Left renal cortex interstitium (tissue), 4 donors: ENCODE results near the gene NAT16. TPM values are rescaled to one million over a fixed set of nuclear protein-coding genes. Genes with fewer than 3 reads are reported as not detected.
"Not testable (repeated sequence)": the region's sequence is repeated elsewhere in the genome, so short reads cannot be mapped to it uniquely, and the experiment has no call there.

Experiments
- DNase-seq, 4 donors: peaks; one replicate each; pipeline ENCODE4 v3.0.0-alpha.2; 2013; ENCODE audit warnings: low read depth in 4 of 4, low spot score in 2 of 4, missing footprints in 1 of 4
- polyA plus RNA-seq, 4 donors: library from polyadenylated mRNA; unstranded; fragments of 120-200 nt; gene quantifications; one replicate each; pipeline ENCODE4 v1.2.1, GENCODE V29; 2013; ENCODE audit not compliant: insufficient read length in 4 of 4

The NAT16 gene
- polyA plus RNA-seq, 4 donors, result 0.09 to 0.10 TPM; not detected in 2

- DNase-seq, result not testable (repeated sequence)
Observed at GRCh38 chr7:101132626-101133600, 47.2 kb downstream of the NAT16 start.

GRCh38 chr7:101129603-101130117 is 50.4 kb downstream of the NAT16 start:
- DNase-seq, result no peak

- DNase-seq, result no peak
Observed at GRCh38 chr7:101128040-101128834, 51.9 kb downstream of the NAT16 start.

- no peak for DNase-seq
Observed at GRCh38 chr7:101127460-101128039, 52.5 kb downstream of the NAT16 start.

- peak in 3 of 4 donors; percentile 70 to 87 (median 78) for DNase-seq
Observed at GRCh38 chr7:101126651-101127459, 53.2 kb downstream of the NAT16 start, which contains the start of gene SERPINE1. Gene SERPINE1 (plus strand): TSS chr7:101127104. CDS start chr7:101128394, 1,290 bp downstream.

GRCh38 chr7:101125989-101126650 is 54.0 kb downstream of the NAT16 start:
- DNase-seq, result no peak

- no peak for DNase-seq
Observed at GRCh38 chr7:101124376-101125056, 55.6 kb downstream of the NAT16 start.

- no peak for DNase-seq
Observed at GRCh38 chr7:101123703-101124068, 56.4 kb downstream of the NAT16 start.

GRCh38 chr7:101122933-101123702 is 57.0 kb downstream of the NAT16 start:
- DNase-seq, result no peak

GRCh38 chr7:101121991-101122932 is 57.8 kb downstream of the NAT16 start:
- peak in 3 of 4 donors; percentile 65 to 81 (median 79) for DNase-seq

- not testable (repeated sequence) for DNase-seq
Observed at GRCh38 chr7:101121631-101121990, 58.5 kb downstream of the NAT16 start.

Other genes with a start within 250 kb of the NAT16 start
- under 1 TPM; 0.19 to 0.60 (median 0.50) TPM for gene MUC3A, start 230.8 kb downstream of the NAT16 start, polyA plus RNA-seq
- gene MUC12, start 210.7 kb downstream of the NAT16 start, polyA plus RNA-seq, result under 1 TPM in 3 of 4 donors, not detected in 1; 0.18 to 0.23 (median 0.22) TPM
- gene MUC17, start 160.2 kb downstream of the NAT16 start, polyA plus RNA-seq, result not detected
- gene TRIM56, start 94.8 kb downstream of the NAT16 start, polyA plus RNA-seq, result 10 to 100 TPM; 14.3 to 23.1 (median 17.8) TPM
- gene SERPINE1, start 53.2 kb downstream of the NAT16 start, polyA plus RNA-seq, result 1 to 10 TPM in 2 of 4 donors, under 1 TPM in 2; 0.72 to 5.8 (median 1.2) TPM
- gene AP1S1, start 25.8 kb downstream of the NAT16 start, polyA plus RNA-seq, result 10 to 100 TPM; 69.5 to 88.3 (median 72.3) TPM
- under 1 TPM; 0.07 to 0.38 (median 0.20) TPM for gene VGF, start 14.7 kb downstream of the NAT16 start, polyA plus RNA-seq
- gene MOGAT3, start 20.7 kb upstream of the NAT16 start, polyA plus RNA-seq, result 1 to 10 TPM in 1 of 4 donors, under 1 TPM in 3; 0.27 to 1.2 (median 0.82) TPM
- gene PLOD3, start 37.3 kb upstream of the NAT16 start, polyA plus RNA-seq, result 10 to 100 TPM; 39.6 to 51.5 (median 48.8) TPM
- 10 to 100 TPM; 51.0 to 85.2 (median 71.8) TPM for gene ZNHIT1, start 37.9 kb upstream of the NAT16 start, polyA plus RNA-seq
- 10 to 100 TPM in 2 of 4 donors, 1 to 10 TPM in 2; 7.3 to 18.3 (median 13.0) TPM for gene CLDN15, start 57.5 kb upstream of the NAT16 start, polyA plus RNA-seq
- gene FIS1, start 64.8 kb upstream of the NAT16 start, polyA plus RNA-seq, result 100 to 1,000 TPM; 147 to 180 (median 164) TPM
- 10 to 100 TPM; 69.0 to 79.6 (median 76.0) TPM for gene IFT22, start 141.5 kb upstream of the NAT16 start, polyA plus RNA-seq
- gene COL26A1, start 182.6 kb upstream of the NAT16 start, polyA plus RNA-seq, result 10 to 100 TPM; 23.1 to 36.3 (median 29.9) TPM